GM19438 (cell line): ENCODE data around the gene STK24.

Experiments
- ATAC-seq: cut with Tn5 transposase; IDR thresholded peaks from one replicate; pipeline ENCODE4 v1.9.1; 2021; ENCODE audit warnings: low read depth; ENCODE audit not compliant: unreplicated experiment

STK24 gene

DNA sequence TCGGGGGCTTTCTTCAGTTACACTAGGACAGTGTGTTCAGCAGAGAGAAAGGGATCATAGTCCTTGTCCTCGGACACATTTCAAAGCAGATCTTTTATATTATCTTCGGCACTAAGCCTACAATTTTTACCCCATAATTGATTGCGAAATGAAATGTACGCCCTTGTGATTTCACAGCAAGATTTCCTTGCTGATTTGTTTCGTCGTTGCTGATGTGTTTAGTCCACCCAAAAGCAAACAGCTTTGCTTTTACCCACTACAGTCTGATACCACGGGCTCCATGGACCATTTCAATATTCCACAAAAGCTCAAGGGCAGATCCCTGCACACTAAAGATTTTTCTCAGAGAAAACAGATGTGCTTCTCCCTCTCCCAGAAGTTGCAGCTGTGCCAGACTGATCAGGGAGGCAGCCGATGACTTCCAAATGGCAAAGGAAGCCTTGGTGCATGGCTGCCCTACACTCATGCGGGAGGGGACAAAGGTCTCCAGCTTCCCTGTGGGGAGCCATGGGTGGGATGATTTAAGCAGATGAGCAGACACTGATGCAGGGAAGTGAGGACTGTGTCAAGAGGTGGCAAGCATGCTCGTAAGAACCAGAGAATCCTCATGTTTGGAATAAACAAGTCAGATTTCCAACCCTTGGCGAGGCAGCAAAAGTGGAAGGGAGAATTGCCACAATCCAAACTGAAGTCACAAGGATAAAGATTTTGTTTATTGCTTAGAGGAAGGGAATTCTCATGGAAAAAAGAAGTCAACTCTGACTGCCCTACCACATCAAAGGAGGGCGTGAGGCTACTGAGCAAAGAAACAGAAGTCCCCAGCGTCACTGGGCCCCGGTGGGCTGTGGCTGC, 81.1 kb downstream of the STK24 start:
- no peak for ATAC-seq

GRCh38 chr13:98494769-98495168, 82.1 kb downstream of the STK24 start:
- ATAC-seq, result no peak

- ATAC-seq, result no peak
Measured at GRCh38 chr13:98493042-98493712, 83.7 kb downstream of the STK24 start.

DNA sequence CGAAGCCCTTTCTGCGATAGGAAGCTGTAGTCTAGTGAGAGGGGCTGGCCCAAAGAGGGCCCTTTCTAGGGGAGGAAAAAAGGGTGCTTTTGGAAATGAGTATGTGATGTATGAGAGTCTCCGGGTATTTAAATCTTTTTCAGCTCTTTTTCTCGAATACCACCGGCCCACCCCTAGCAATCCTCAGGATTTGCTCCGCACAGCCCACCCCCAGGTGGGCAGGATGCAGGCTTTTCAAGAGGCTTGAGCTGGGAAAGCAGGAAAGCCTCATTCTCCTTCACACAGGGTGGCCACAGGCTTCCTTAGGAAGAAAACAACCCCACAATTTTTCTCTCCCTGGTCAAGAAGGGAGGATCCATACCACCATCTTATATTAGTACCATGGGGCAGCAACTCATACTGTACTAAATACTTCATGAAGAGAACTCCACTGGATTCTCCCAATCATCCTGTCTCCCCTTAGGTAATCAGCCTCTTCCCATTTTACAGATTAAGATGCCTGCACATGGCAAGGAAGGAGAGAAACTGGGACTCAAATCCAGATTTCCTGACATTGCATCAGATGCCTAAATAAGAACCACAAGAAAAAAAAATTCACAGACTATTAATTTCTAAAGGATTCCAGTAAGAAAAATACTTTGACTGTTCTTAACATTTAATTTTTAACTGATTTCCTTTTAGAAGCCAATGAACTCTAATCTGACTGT, 84.4 kb downstream of the STK24 start:
- ATAC-seq, result no peak

DNA sequence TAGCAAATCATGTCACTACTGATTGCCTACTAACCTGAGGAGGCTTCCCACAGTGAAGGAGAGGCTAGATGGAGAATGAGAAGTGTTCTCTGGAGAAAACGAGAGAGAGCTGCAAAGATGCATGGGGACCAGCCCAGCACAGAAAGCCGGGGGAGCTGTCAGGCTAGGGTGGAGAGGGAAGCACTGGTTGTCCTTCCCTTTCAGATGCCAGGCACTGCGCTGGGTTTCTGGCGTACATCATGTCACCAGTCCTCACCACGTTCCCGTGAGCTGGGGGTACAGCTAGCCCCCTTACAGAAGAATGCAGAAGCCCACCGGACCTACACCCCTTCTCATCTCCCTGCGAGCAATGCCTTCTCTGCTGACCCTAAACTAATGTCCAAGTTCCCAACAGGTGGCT, 86.0 kb downstream of the STK24 start:
- no peak for ATAC-seq

DNA sequence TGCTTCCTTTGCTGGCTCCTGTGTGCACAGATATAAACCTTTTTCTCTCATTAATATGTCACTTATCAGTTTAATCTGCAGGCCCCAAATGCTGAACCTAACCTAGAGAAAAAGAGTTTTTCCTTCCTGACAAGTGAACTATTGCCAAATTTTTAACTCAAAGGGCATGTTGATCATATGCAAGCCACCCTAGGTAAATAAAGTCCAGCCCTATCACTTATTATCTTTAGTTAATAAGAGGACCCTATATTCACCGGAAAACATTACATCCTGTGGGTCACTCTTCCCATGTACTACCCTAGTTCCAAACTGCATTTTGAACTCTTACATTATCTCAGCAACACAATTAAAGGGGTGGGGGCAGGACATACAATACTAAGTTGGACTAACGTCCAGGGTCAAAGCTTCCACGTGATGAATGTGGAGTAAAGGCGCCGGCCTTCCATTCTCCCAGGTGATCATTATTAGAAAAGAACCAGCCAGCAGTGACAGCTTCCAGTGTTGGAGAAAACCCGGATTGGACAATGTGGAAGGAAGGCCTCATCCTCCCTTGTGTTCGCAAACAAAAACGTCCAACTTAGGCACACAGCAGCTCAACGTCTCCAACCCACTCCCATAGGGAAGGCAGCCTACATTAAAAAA, 86.6 kb downstream of the STK24 start:
- no peak for ATAC-seq

DNA sequence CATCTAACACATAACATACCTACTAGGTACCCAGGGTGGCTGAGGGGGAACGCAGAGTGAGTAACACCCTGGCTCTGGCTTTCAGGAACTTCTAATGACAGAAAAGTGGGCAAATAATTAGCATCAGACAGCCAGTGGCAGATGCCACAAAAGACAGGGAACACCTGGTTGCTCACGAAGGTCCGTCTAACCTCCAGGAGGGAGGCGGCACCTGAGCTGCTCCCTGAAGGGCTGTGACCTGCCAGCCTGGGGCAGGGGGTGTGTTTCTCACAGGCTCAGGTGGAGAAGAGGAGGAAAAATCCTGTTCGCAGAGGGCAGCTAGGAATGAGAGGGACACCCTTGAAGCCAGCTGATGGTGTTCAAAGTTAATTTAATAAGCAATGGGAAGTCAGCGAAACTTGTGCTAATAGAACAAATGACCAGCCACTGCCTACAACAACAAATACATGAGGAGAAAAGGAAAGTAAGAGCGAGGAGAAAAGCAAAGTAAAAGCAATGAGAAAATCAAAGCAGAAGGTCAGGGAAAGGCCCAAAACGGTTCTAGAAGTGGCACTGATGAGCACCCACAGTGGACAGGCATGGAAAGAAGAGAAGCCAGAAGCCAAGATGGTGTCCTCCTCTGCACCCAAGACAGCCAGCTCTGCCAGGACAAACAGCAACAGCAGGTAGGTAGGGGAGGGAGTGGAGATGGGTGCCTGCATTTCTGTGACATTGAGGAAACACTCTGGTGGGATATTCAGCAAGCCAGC, 87.3 kb downstream of the STK24 start:
- ATAC-seq, result no peak

- peak; percentile 63 for ATAC-seq
Measured at GRCh38 chr13:98488736-98489135, 88.2 kb downstream of the STK24 start.

DNA sequence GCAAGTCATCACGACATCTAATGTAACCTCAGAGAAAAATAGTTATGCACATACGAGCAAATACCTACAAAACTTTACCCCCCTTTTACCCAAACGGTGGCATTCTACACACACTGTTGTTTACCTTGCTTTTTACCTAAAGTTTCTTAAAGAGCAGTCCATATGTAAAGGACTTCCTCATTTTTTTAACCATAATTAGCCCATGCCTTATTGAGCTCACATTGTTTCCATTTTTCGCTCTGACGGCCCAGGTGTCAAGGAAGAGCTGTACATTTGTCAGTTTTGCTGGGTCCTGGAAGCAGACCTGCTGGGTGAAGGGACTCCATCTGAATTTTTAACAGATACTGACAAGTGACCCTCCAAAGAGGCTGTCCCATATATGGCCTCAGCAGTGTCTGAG, 89.4 kb downstream of the STK24 start:
- ATAC-seq, result no peak

GRCh38 chr13:98487016-98487415, 89.9 kb downstream of the STK24 start:
- ATAC-seq, result no peak

GRCh38 chr13:98486412-98486811, 90.5 kb downstream of the STK24 start:
- no peak for ATAC-seq

GRCh38 chr13:98485561-98485960, 91.3 kb downstream of the STK24 start:
- no peak for ATAC-seq

- no peak for ATAC-seq
Measured at GRCh38 chr13:98484289-98485219, 92.4 kb downstream of the STK24 start.

- no peak for ATAC-seq
Measured at GRCh38 chr13:98483601-98484288, 93.2 kb downstream of the STK24 start.

- ATAC-seq, result no peak
Measured at GRCh38 chr13:98482476-98483444, 94.1 kb downstream of the STK24 start.

DNA sequence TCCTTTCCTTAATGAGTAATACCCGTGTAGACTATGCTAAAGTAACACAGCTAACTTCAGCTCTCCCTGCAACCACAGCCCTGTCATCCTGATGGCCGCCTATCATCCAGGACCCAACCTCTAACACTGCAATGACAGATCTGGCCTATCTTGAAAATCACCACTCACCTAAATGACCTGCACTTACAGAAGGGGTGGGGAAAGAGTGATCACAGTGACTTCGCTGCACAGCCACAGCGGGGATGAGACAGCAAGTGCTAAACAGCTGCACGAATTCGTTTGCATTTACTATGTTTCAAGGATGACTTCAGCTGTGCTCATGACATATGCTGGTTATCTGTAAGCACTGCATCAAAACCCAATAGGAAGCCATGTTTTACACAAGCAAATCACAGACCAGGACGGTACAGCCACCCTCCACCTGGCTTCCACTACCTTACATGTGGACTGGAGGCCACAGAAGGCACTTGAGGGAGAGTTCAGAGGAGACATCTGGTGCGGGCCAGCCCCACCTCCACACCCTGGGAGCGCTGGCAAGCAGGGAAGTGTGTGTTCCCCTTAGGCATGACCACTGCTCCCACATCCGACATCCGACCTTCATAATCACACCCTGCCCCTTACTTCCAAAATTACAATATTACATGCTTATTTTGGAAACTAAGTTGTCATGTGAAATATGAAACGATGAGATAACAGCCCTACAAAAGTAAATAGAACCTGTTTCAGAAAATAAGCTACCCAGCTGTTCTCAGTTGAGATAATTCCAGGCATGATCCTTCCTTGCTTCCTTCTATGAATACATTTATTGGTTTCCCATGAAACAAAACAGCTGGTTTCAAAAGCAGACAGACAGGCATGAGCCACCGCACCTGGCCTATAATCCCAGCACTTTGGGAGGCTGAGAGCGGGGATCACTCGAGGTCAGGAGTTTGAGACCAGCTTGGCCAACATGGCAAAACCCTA, 95.7 kb downstream of the STK24 start:
- ATAC-seq, result peak; percentile 27
